Measurements from ENCODE around the gene PDE1C.

Gene PDE1C

DNA sequence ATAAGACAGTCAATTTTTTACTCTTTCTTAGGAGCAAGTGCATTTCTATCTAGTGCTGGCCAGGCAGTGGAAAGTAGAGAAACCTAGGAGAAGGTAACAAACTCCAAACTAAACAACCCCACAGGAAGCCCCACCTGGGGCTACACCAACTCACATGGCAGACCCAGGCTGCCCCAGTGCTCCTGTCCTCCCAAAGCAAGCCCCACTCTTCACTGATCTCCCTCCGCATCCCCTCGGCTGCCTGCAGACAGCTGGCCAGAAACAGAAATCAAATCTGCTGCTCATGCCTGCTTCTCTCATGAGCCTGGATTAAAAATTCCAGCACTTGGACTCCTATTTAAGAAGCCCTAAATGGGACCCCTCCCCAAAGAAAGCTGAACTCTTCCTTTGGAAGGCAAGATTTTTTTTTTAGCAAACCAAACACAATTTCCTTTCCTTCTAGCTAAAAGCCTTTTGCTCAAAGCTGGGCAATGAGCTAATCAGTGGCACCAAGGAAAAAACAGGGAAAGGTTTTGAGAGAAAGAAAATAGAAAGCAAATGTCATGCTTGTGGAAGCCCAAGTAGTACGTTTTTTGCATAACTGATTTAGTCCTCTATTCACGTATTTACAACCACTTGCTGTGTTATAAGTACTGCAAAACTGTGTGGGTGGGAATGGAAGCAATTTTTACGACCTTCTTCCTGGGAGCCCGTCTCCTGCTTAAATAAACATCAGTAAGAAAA is 10.8 kb downstream of the PDE1C start:
- H3K27me3 ChIP-seq (ENCODE audit: low read depth, low read length): no peaks in the 10 kb centered on the region
- no peak overlapping the region for H3K27ac ChIP-seq (ENCODE audit: low read length)
- H3K9me3 ChIP-seq (ENCODE audit: control insufficient read depth in 1 of 2, low read length in 2 of 2): no peaks in the 10 kb centered on the region
- peak overlapping the region in 1 of 2 donors; percentile 17 for H3K4me3 ChIP-seq (ENCODE audit: low read depth in 1 of 2, low read length in 2 of 2)
- H3K4me1 ChIP-seq (ENCODE audit: control insufficient read depth in 1 of 2, insufficient read depth in 2 of 2, low read length in 2 of 2): no peaks in the 10 kb centered on the region
- no peaks in the 10 kb centered on the region for H3K36me3 ChIP-seq (ENCODE audit: control insufficient read depth in 1 of 2, insufficient read depth in 2 of 2, low read length in 2 of 2)

GRCh38 chr7:32058002-32058401 is 12.2 kb downstream of the PDE1C start:
- no peaks in the 10 kb centered on the region for H3K4me1 ChIP-seq (ENCODE audit: control insufficient read depth in 1 of 2, insufficient read depth in 2 of 2, low read length in 2 of 2)
- no peak overlapping the region for H3K4me3 ChIP-seq (ENCODE audit: low read depth in 1 of 2, low read length in 2 of 2)
- H3K9me3 ChIP-seq (ENCODE audit: control insufficient read depth in 1 of 2, low read length in 2 of 2): no peaks in the 10 kb centered on the region
- no peaks in the 10 kb centered on the region for H3K27me3 ChIP-seq (ENCODE audit: low read depth, low read length)
- no peak overlapping the region for H3K27ac ChIP-seq (ENCODE audit: low read length)
- no peaks in the 10 kb centered on the region for H3K36me3 ChIP-seq (ENCODE audit: control insufficient read depth in 1 of 2, insufficient read depth in 2 of 2, low read length in 2 of 2)

DNA sequence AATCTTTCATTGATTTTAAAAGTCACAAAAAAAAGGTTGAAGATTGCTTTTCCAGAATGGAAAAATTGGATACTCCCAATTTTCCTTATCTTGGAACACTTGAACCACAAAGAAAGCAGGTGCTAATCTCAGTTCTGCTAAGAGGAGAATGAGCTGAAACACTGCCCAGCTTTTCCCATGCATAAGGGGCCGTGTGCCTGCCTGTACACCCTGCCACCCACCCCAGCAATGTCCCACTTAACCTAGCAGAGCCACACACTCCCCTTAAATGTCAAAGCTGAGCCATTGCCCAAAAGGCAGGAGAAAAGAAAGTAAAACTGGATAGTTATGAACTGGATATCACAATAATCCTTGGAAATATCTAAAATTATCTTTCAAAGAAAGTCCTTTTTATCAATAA is 13.4 kb downstream of the PDE1C start:
- no peaks in the 10 kb centered on the region for H3K9me3 ChIP-seq (ENCODE audit: control insufficient read depth in 1 of 2, low read length in 2 of 2)
- H3K27ac ChIP-seq (ENCODE audit: low read length): no peak overlapping the region
- no peaks in the 10 kb centered on the region for H3K4me1 ChIP-seq (ENCODE audit: control insufficient read depth in 1 of 2, insufficient read depth in 2 of 2, low read length in 2 of 2)
- no peaks in the 10 kb centered on the region for H3K36me3 ChIP-seq (ENCODE audit: control insufficient read depth in 1 of 2, insufficient read depth in 2 of 2, low read length in 2 of 2)
- no peaks in the 10 kb centered on the region for H3K27me3 ChIP-seq (ENCODE audit: low read depth, low read length)
- H3K4me3 ChIP-seq (ENCODE audit: low read depth in 1 of 2, low read length in 2 of 2): no peak overlapping the region

GRCh38 chr7:32053204-32053603 is 17.0 kb downstream of the PDE1C start:
- Histone ChIP-seq H3K27me3 (ENCODE audit: low read depth, low read length) (no peaks in the 10 kb centered on the region), H3K9me3 (ENCODE audit: control insufficient read depth in 1 of 2, low read length in 2 of 2) (no peaks in the 10 kb centered on the region), H3K4me1 (ENCODE audit: control insufficient read depth in 1 of 2, insufficient read depth in 2 of 2, low read length in 2 of 2) (peaks cover 0 to 5% of the 10 kb centered on the region in 2 donors), H3K4me3 (ENCODE audit: low read depth in 1 of 2, low read length in 2 of 2) (no peak overlapping the region), H3K36me3 (ENCODE audit: control insufficient read depth in 1 of 2, insufficient read depth in 2 of 2, low read length in 2 of 2) (no peaks in the 10 kb centered on the region), H3K27ac (ENCODE audit: low read length) (no peak overlapping the region)

DNA sequence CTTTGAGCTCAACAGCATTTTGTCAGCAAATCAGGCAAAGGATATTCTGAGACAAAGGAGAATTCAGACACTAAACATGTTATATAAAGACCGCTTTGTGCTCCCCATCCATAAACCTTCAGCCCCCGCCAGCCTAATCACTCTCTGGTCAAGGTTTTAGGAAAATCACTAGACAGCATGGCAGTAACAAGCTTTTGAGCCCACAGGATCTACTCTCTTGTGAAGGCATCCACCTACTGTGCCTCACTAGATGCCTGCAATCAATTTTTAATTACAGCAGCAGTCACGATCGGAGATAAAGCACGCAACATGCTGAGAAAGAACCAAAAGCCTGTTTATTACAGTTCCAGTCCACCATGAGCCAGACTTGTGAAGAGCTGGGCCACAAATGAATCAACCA is 19.1 kb downstream of the PDE1C start:
- Histone ChIP-seq H3K9me3 (ENCODE audit: control insufficient read depth in 1 of 2, low read length in 2 of 2) (no peaks in the 10 kb centered on the region), H3K36me3 (ENCODE audit: control insufficient read depth in 1 of 2, insufficient read depth in 2 of 2, low read length in 2 of 2) (no peaks in the 10 kb centered on the region), H3K4me3 (ENCODE audit: low read depth in 1 of 2, low read length in 2 of 2) (no peak overlapping the region), H3K27ac (ENCODE audit: low read length) (no peak overlapping the region), H3K27me3 (ENCODE audit: low read depth, low read length) (no peaks in the 10 kb centered on the region), H3K4me1 (ENCODE audit: control insufficient read depth in 1 of 2, insufficient read depth in 2 of 2, low read length in 2 of 2) (peaks cover 0 to 5% of the 10 kb centered on the region in 2 donors)

DNA sequence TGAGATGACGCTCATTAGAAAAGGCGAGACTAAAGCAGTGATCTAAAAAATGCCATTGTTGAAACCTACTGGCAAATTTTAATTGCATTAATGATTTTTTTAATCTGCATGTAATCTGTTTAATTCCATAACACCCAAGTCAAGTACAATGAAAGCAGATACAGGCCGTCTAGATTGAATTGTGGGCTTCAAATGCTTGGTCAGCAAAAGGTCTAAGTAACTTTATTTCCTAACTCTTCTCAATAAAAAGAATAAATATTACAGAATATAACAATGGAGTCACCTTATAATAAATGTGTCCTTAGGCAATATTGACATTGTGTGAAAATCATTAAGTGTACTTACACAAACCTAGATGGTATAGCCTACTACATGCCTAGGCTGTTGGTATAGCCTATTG is 20.6 kb downstream of the PDE1C start:
- H3K4me1 ChIP-seq (ENCODE audit: control insufficient read depth in 1 of 2, insufficient read depth in 2 of 2, low read length in 2 of 2): peaks cover 0 to 5% of the 10 kb centered on the region in 2 donors

DNA sequence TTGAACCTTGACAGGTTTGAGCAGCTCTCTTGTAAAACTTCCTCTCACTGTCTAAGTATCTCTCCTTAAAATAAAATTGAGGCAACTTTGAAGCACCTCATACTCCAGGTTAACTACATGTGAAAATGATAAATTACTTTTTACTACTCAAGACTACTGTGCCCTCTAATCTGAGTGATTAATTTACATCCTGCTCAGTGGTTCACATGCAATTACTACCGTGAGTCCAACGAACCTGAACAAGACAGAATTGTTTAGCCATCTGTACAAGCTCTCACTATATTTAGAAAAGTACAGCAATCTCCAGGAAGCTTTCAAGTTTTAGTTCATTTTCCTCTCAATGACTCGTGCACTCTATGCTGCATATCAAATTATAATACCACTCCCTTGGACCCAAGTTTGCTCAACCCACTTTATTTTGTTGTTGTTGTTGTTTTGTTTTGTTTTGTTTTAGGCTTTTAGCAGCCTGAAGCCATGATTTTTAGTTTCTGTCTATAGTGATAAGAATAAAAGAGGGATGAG is 21.2 kb downstream of the PDE1C start:
- Histone ChIP-seq H3K27me3 (ENCODE audit: low read depth, low read length) (no peaks in the 10 kb centered on the region), H3K9me3 (ENCODE audit: control insufficient read depth in 1 of 2, low read length in 2 of 2) (no peaks in the 10 kb centered on the region), H3K36me3 (ENCODE audit: control insufficient read depth in 1 of 2, insufficient read depth in 2 of 2, low read length in 2 of 2) (no peaks in the 10 kb centered on the region), H3K4me3 (ENCODE audit: low read depth in 1 of 2, low read length in 2 of 2) (no peak overlapping the region), H3K4me1 (ENCODE audit: control insufficient read depth in 1 of 2, insufficient read depth in 2 of 2, low read length in 2 of 2) (peaks cover 0 to 5% of the 10 kb centered on the region in 2 donors), H3K27ac (ENCODE audit: low read length) (no peak overlapping the region)

More for the DNA sequence above, 20.6 kb downstream of the PDE1C start:
- H3K4me3 ChIP-seq (ENCODE audit: low read depth in 1 of 2, low read length in 2 of 2): no peak overlapping the region
- H3K27ac ChIP-seq (ENCODE audit: low read length): no peak overlapping the region
- no peaks in the 10 kb centered on the region for H3K27me3 ChIP-seq (ENCODE audit: low read depth, low read length)
- no peaks in the 10 kb centered on the region for H3K36me3 ChIP-seq (ENCODE audit: control insufficient read depth in 1 of 2, insufficient read depth in 2 of 2, low read length in 2 of 2)
- H3K9me3 ChIP-seq (ENCODE audit: control insufficient read depth in 1 of 2, low read length in 2 of 2): no peaks in the 10 kb centered on the region

DNA sequence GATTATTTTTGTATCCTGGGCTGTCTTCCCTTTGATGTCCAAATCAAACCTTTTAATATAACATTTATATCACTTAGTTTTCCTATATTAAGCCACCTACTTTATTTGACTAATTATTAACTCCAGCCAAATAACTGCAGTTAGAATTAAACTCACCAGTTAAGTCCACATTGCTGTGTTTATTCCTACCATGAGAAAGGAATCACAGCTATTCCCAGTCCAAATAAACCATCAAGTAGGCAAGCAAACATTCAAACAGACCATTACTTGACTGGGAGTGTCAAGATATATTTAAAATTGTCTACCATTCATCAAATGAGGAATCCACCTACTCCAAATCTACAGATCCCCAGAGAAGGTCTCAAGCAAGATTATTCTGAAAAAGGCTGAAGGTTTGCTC is 22.4 kb downstream of the PDE1C start:
- no peaks in the 10 kb centered on the region for H3K27me3 ChIP-seq (ENCODE audit: low read depth, low read length)
- H3K4me3 ChIP-seq (ENCODE audit: low read depth in 1 of 2, low read length in 2 of 2): no peak overlapping the region
- peaks cover 0 to 5% of the 10 kb centered on the region in 2 donors for H3K4me1 ChIP-seq (ENCODE audit: control insufficient read depth in 1 of 2, insufficient read depth in 2 of 2, low read length in 2 of 2)
- H3K27ac ChIP-seq (ENCODE audit: low read length): no peak overlapping the region
- no peaks in the 10 kb centered on the region for H3K36me3 ChIP-seq (ENCODE audit: control insufficient read depth in 1 of 2, insufficient read depth in 2 of 2, low read length in 2 of 2)
- no peaks in the 10 kb centered on the region for H3K9me3 ChIP-seq (ENCODE audit: control insufficient read depth in 1 of 2, low read length in 2 of 2)

DNA sequence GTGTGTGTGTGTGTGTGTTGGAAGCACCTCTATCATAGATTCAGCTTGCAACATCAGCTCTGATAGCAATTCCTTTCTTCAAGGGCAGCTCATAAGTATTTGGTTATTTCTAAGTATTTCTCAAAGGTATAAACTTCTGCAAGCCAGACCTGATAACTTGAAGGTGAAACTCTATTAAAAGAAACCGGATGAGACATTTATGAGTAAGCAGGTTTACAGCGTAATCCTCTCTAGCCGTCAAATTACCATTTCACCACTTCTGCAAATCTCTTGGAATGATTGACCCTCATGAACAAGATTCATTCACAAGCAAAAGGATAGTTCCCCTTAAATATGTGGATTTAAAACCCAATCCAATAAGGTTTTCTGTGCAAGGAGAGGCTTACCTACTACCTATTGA is 23.1 kb downstream of the PDE1C start:
- no peak overlapping the region for H3K27ac ChIP-seq (ENCODE audit: low read length)
- H3K27me3 ChIP-seq (ENCODE audit: low read depth, low read length): no peaks in the 10 kb centered on the region
- peaks cover 0 to 5% of the 10 kb centered on the region in 2 donors for H3K4me1 ChIP-seq (ENCODE audit: control insufficient read depth in 1 of 2, insufficient read depth in 2 of 2, low read length in 2 of 2)
- H3K9me3 ChIP-seq (ENCODE audit: control insufficient read depth in 1 of 2, low read length in 2 of 2): no peaks in the 10 kb centered on the region
- no peak overlapping the region for H3K4me3 ChIP-seq (ENCODE audit: low read depth in 1 of 2, low read length in 2 of 2)
- H3K36me3 ChIP-seq (ENCODE audit: control insufficient read depth in 1 of 2, insufficient read depth in 2 of 2, low read length in 2 of 2): no peaks in the 10 kb centered on the region

GRCh38 chr7:32045228-32045627 is 25.0 kb downstream of the PDE1C start:
- no peaks in the 10 kb centered on the region for H3K9me3 ChIP-seq (ENCODE audit: control insufficient read depth in 1 of 2, low read length in 2 of 2)
- peaks cover 0 to 5% of the 10 kb centered on the region in 2 donors for H3K4me1 ChIP-seq (ENCODE audit: control insufficient read depth in 1 of 2, insufficient read depth in 2 of 2, low read length in 2 of 2)
- H3K36me3 ChIP-seq (ENCODE audit: control insufficient read depth in 1 of 2, insufficient read depth in 2 of 2, low read length in 2 of 2): no peaks in the 10 kb centered on the region
- no peak overlapping the region for H3K27ac ChIP-seq (ENCODE audit: low read length)
- no peak overlapping the region for H3K4me3 ChIP-seq (ENCODE audit: low read depth in 1 of 2, low read length in 2 of 2)
- no peaks in the 10 kb centered on the region for H3K27me3 ChIP-seq (ENCODE audit: low read depth, low read length)

GRCh38 chr7:32044739-32045138 is 25.5 kb downstream of the PDE1C start:
- H3K36me3 ChIP-seq (ENCODE audit: control insufficient read depth in 1 of 2, insufficient read depth in 2 of 2, low read length in 2 of 2): no peaks in the 10 kb centered on the region
- H3K4me1 ChIP-seq (ENCODE audit: control insufficient read depth in 1 of 2, insufficient read depth in 2 of 2, low read length in 2 of 2): peaks cover 0 to 5% of the 10 kb centered on the region in 2 donors
- H3K9me3 ChIP-seq (ENCODE audit: control insufficient read depth in 1 of 2, low read length in 2 of 2): no peaks in the 10 kb centered on the region
- H3K27me3 ChIP-seq (ENCODE audit: low read depth, low read length): no peaks in the 10 kb centered on the region
- no peak overlapping the region for H3K27ac ChIP-seq (ENCODE audit: low read length)
- H3K4me3 ChIP-seq (ENCODE audit: low read depth in 1 of 2, low read length in 2 of 2): no peak overlapping the region

GRCh38 chr7:32043688-32044087 is 26.5 kb downstream of the PDE1C start:
- no peaks in the 10 kb centered on the region for H3K4me1 ChIP-seq (ENCODE audit: control insufficient read depth in 1 of 2, insufficient read depth in 2 of 2, low read length in 2 of 2)
- no peak overlapping the region for H3K4me3 ChIP-seq (ENCODE audit: low read depth in 1 of 2, low read length in 2 of 2)
- no peaks in the 10 kb centered on the region for H3K36me3 ChIP-seq (ENCODE audit: control insufficient read depth in 1 of 2, insufficient read depth in 2 of 2, low read length in 2 of 2)
- no peak overlapping the region for H3K27ac ChIP-seq (ENCODE audit: low read length)
- H3K9me3 ChIP-seq (ENCODE audit: control insufficient read depth in 1 of 2, low read length in 2 of 2): no peaks in the 10 kb centered on the region
- H3K27me3 ChIP-seq (ENCODE audit: low read depth, low read length): no peaks in the 10 kb centered on the region

Measured in muscle layer of duodenum (tissue), 2 donors.